Ishikawa (cell line): ENCODE measurements around the gene LTBR.

Experiments used
- CEBPB ChIP-seq: IDR thresholded peaks from 2 replicates; pipeline ENCODE4 v1.6.1; 2012
- CREB1 ChIP-seq: IDR thresholded peaks from 2 replicates; pipeline ENCODE4 v1.6.1; 2012; ENCODE audit warnings: low read depth
- EGR1 ChIP-seq: IDR thresholded peaks from 2 replicates; pipeline ENCODE4 v1.6.1; 2012
- EP300 ChIP-seq: IDR thresholded peaks from 2 replicates; pipeline ENCODE4 v1.6.1; 2012; ENCODE audit warnings: borderline replicate concordance
- FOXM1 ChIP-seq: IDR thresholded peaks from 2 replicates; pipeline ENCODE4 v1.6.1; 2012; ENCODE audit warnings: low read depth, borderline replicate concordance
- MAX ChIP-seq: IDR thresholded peaks from 2 replicates; pipeline ENCODE4 v1.6.1; 2012
- NFIC ChIP-seq: IDR thresholded peaks from 2 replicates; pipeline ENCODE4 v1.6.1; 2012
- RAD21 ChIP-seq: IDR thresholded peaks from 2 replicates; pipeline ENCODE4 v1.6.1; 2012; ENCODE audit warnings: low read depth
- REST ChIP-seq: IDR thresholded peaks from 2 replicates; pipeline ENCODE4 v1.6.1; 2012; ENCODE audit warnings: low read depth, mild to moderate bottlenecking
- TAF1 ChIP-seq: IDR thresholded peaks from 2 replicates; pipeline ENCODE4 v1.6.1; 2012; ENCODE audit warnings: low read depth, mild to moderate bottlenecking
- TCF12 ChIP-seq: IDR thresholded peaks from 2 replicates; pipeline ENCODE4 v1.6.1; 2012; ENCODE audit warnings: low read depth
- TEAD4 ChIP-seq: IDR thresholded peaks from 2 replicates; pipeline ENCODE4 v1.6.1; 2012
- USF1 ChIP-seq: IDR thresholded peaks from 2 replicates; pipeline ENCODE4 v1.6.1; 2012
- YY1 ChIP-seq: IDR thresholded peaks from 2 replicates; pipeline ENCODE4 v1.6.1; 2012; ENCODE audit warnings: low read depth
- ZBTB7A ChIP-seq: IDR thresholded peaks from 2 replicates; pipeline ENCODE4 v1.6.1; 2012; ENCODE audit warnings: low read depth

Gene LTBR

DNA sequence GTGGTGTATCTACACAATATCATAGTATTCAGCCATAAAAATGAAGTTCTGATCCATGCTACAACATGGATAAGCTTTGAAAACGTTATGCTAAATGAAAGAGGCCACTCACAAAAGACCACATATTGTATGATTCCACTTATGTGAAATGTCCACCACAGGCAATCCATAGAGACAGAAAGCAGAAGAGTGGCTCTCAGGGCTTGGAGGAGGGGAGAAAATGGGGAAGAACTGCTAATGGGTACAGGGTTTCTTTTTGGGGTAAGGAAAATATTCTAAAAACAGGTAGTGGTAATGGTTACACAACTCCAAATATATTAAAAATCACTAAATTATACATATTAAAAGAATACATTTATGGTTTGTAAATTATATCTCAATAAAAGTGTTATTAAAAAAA is 25.1 kb upstream of the LTBR start:
- no peak for TF ChIP-seq MAX

GRCh38 chr12:6360080-6360571 is 23.8 kb upstream of the LTBR start:
- TF ChIP-seq CREB1 (no peak), CEBPB (no peak), NFIC (no peak), RAD21 (no peak), TEAD4 (no peak), FOXM1 (no peak)

DNA sequence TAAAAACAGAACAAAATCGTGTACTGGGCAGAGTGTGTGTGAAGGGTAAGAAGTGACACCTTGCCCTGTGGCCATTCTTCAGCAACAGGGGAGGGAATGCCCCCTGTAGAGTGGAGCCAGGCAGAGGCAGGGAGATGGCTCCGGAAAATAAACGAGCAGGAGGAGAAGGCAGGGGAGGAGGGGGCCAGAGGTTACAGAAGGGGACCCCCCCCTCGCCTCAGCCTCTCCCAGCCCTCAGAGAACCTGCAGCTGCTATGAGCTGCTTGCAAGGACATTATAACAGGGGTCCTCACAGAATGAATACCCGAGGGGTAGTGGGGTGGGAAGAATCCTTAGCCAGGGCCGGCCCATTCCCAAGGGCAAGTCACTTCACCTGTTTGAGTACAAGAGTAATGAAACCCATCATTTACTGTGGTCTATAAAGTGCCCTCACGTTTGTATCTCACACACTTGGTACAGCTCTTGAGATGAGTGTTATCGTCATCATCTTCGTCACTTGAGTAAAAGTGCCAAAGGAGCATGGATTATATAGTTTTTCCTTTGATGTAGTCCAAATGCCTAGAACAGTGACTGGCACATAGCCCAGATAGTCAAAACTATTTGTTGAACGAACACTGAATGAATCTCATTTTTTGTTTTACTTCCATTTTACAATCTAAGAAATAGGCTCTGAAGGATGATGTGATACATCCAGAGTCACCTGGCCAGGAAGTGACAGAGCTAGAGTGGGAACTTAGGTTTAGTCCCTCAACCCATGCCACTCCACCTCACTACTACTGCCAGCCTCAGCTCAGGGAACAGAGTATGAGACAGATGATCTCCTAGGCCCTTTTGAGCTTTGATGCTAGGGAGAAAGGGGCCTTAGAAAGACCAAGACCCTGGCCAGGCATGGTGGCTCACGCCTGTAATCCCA is 23.1 kb upstream of the LTBR start:
- TF ChIP-seq CEBPB (no peak), USF1 (no peak), NFIC (no peak), FOXM1 (no peak), EP300 (no peak), TAF1 (no peak), TEAD4 (no peak), REST (no peak), YY1 (no peak), CREB1 (no peak), ZBTB7A (no peak), EGR1 (no peak), MAX (no peak), RAD21 (no peak), TCF12 (no peak)

- TF ChIP-seq TAF1: no peak
- peak; percentile 31; the same call in 1 of the 2 replicates for TF ChIP-seq FOXM1
- TF ChIP-seq TCF12: peak; percentile 79
- TF ChIP-seq RAD21: peak; percentile 37
- TF ChIP-seq MAX: peak; percentile 61; the same call in 1 of the 2 replicates
- no peak for TF ChIP-seq EGR1
- peak; percentile 79 for TF ChIP-seq EP300
- peak; percentile 82 for TF ChIP-seq NFIC
- TF ChIP-seq CREB1: no peak
- no peak for TF ChIP-seq CEBPB
- no peak for TF ChIP-seq YY1
- no peak for TF ChIP-seq REST
- peak; percentile 61 for TF ChIP-seq TEAD4
- no peak for TF ChIP-seq ZBTB7A
- TF ChIP-seq USF1: no peak
Measured at GRCh38 chr12:6361834-6362233, 22.1 kb upstream of the LTBR start.

- no peak for TF ChIP-seq NFIC
Measured at GRCh38 chr12:6362403-6362802, 21.6 kb upstream of the LTBR start.

- TF ChIP-seq CREB1 (no peak), TEAD4 (no peak), YY1 (no peak), TCF12 (no peak), NFIC (no peak)
Measured at GRCh38 chr12:6363010-6363329, 21.0 kb upstream of the LTBR start.
